Measurements from ENCODE around the gene ALKBH3. TPM values are rescaled to one million over a fixed set of nuclear protein-coding genes. Genes with fewer than 3 reads are reported as not detected.

ALKBH3 gene
- total RNA-seq, 1 donor from 2014 or later, result 26.2 TPM

DNA sequence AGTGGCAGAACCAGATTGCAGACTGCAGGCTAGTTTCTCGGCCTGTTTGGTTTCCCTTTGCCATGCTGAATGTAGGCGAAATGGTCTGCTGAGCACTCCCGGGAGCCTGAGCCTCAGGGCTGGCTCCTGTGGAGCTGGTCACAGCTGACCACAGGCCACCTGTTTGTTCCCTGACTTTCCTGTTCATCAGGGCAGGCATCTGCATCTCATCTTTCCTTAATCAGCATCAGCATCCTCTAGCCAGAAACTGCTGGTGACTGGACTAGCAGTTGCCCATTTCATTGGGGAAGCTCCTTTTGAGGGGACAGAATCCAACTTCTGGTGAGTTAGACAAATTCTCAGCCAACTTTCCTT is 41.6 kb downstream of the ALKBH3 start:
- DNase-seq (ENCODE audit: low read depth in 2 of 2), result no peak

- DNase-seq (ENCODE audit: low read depth in 2 of 2), result peak in 1 of 2 donors; percentile 17
Observed at GRCh38 chr11:43922744-43923405, 42.2 kb downstream of the ALKBH3 start.

- DNase-seq (ENCODE audit: low read depth in 2 of 2), result peak; percentile 48 to 89
Observed at GRCh38 chr11:43923406-43924111, 42.9 kb downstream of the ALKBH3 start.

- DNase-seq (ENCODE audit: low read depth in 2 of 2), result no peak
Observed at GRCh38 chr11:43924112-43924855, 43.7 kb downstream of the ALKBH3 start.

DNA sequence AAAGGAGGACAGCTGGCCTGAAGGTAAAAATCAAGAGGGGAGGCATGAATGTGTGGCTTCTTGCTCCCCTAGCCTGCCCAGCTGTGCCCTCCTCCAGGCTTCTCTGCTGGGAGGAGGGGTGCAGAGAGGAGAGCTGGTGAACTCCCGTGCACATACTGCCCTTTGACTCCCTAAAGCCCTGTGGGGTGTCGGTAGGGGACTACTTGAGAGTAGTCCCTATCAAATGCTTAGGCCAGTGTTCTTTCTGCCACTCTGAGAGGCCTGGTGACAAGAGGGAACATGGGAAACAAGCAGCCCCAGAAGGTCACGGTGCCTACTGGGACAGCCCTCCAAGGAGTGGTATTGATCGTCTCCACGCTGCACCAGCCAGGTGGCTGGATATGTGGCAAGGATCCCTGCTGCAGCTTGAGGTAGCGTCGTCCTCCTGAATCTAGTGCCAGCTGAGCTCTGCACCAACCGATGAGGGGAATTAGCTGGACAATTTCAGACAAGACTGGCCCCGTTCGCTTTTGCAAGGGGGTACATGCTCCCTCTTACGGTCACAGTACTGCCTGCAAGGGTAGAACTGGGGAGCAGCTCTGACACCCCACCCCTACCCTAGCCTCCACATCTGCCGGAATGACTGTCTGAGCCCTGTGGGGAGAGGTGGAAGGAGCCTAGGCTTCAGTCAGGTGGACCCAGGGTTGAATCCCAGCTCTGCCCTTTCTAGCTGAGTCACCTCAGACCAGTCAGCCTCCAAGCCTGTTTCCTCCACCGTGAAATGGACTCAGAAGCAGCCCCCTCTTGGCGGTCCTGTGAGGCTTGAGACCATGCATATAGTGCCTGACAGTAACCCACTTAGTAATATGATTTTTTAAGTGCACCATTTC is 44.7 kb downstream of the ALKBH3 start:
- DNase-seq (ENCODE audit: low read depth in 2 of 2), result peak in 1 of 2 donors; percentile 60

- DNase-seq (ENCODE audit: low read depth in 2 of 2), result peak; percentile 59 to 77
Observed at GRCh38 chr11:43925932-43926505, 45.4 kb downstream of the ALKBH3 start.

DNA sequence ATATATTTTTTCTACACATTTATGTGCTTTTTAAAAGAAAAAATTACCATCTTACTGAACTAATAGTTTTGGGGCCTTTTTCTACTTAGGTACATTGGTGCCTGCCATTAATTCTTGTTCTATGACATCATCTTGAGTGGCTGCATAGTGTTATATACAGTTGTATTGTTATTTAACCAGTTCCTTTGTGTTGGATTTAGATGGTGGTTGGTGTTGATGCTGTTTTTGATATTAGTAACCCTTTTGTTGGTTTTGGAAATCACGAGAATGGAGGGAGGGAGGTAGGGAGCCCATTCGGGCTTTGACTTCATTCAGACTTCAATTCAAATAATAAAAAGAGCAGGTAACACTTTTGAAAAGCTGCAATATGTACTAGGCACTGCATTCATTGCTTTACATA is 46.4 kb downstream of the ALKBH3 start:
- no peak for DNase-seq (ENCODE audit: low read depth in 2 of 2)

- no peak for DNase-seq (ENCODE audit: low read depth in 2 of 2)
Observed at GRCh38 chr11:43927925-43928707, 47.5 kb downstream of the ALKBH3 start.

DNA sequence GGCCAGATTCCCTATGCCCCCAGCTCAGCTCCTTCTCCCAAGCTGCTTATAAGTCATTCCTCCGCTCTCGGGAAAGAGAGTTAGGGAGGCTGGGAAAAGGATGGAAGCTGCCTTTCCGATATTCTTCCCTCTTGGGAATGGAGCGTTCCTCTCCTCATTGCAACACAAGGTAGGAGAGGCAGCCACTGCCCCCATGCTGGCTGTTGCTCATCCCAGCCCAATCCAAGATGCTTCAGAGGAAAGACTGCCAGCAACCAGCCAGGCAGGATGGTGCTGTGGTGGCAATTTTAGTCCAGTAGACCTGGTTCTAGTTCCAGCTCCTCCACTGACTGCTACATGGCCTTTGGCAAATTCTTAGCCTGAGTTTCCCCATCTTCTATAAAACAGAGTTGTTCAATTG is 48.1 kb downstream of the ALKBH3 start:
- DNase-seq (ENCODE audit: low read depth in 2 of 2), result no peak

- DNase-seq (ENCODE audit: low read depth in 2 of 2), result peak; percentile 45 to 87
Observed at GRCh38 chr11:43930868-43931716, 50.5 kb downstream of the ALKBH3 start.

DNA sequence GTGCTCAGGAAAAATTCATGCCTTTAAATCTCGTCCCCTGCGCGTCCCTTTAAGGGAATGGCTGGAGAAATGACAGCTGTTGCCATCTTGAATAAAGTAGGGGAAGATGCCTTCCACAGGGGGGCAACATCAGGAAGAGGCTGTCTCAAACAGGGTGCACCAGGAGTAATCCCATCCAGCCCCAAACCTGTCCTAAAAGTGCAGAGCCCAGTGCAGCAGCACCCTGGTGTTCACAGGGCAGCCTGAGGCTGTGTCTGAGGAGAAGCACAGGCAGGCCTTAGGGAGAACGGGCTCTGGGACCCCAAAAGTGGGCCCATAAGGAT is 51.0 kb downstream of the ALKBH3 start:
- no peak for DNase-seq (ENCODE audit: low read depth in 2 of 2)

DNA sequence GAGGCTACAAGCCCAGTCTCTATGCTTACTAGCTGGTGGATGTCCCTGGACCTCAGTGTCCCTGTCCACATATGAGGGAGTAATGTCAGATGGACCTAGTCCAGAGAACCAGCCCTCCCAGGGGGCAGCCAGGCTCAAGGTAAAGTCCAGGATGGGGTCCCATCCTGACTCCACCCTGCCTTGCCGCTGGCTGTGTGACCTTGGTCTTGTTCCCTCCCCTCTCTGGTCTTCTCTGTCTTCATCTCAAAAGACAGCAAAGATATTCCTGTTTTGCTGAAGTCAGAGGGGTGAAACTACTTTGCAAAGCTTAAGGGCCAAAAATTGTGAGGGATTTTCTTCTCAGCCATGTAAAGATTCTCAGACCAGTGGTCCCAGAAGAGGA is 52.6 kb downstream of the ALKBH3 start:
- no peak for DNase-seq (ENCODE audit: low read depth in 2 of 2)

DNA sequence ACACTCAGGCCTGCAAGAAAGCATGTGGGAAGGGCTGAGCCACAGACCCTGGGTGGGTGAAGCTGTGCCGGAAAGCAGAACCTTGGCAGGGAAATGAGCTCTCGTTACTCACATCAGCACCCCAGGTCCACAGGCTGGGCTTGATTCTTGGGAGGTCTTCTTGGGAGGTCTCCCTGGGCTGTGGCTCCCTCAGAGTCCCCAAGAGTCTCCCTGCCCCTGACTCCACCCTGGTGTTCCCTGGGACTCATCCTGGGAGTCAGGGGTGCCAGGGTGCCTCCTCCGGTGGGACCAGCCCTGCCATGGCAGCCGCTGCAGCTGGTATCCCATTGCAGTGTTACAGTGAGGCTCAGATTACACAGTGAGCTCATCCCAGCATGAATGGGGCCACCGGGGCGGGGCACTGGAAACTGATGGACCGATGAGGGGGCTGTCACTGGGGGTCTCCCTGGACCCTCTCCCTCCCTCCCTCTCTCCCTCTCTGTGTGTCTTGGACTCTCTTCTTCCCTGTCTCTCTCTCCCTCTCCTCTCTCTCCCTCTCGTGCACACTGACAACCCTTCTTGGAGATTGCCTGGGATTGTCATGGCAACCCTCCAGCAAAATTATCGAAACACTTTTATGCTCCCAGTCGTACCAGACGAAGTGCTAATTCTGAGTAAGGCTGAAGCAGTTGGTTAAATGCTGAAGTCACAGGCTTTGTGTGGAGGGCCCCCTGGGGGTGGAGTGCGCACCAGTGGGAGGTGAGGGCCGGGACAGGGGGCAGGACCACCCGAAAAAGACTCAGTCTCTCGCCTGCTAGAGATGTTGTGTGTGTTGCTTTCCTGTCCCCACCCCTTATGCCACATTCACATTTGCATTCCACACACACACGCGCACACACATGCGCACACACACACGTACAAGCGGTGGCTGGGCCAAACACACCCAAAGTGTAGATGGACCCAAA is 53.2 kb downstream of the ALKBH3 start:
- no peak for DNase-seq (ENCODE audit: low read depth in 2 of 2)

DNA sequence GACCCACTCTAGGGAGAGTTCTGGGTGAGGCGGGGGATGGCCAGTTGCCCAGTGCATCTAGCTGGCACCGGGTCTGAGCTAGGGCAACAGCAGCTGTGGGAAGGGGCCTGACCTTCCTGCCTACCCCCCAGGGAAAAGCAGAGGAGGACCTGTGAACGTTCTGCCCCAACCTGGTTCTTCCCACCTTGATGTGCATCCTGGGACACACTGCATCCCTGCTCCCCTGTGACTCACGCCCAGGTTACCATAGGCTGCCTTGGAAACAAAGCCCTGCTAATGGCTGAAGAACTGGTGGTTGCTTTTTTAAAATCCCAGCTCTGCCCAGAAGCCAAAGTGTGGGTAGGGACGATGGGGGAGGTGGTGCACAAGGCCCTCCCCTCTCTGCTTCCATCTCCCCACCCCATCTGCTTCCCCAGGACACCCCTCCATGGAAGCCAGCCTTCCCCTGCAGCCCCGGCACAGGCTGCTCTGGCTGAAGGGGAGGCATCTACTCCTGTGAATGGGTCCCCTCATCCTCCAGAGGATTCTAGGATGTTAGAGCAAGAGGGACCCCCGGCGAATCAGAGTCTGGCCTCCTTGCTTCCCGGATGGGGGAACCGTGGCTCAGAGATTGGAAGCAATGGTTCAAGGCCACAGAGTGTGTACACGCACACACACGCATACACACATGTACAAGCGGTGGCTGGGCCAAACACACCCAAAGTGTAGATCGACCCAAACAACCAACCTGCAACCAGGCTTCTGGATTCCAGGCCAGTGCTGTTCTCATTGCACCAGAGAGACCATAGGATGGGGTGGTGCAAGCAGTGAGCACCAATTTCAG is 54.2 kb downstream of the ALKBH3 start:
- no peak for DNase-seq (ENCODE audit: low read depth in 2 of 2)

- DNase-seq (ENCODE audit: low read depth in 2 of 2), result no peak
Observed at GRCh38 chr11:43935424-43935979, 54.9 kb downstream of the ALKBH3 start.

DNA sequence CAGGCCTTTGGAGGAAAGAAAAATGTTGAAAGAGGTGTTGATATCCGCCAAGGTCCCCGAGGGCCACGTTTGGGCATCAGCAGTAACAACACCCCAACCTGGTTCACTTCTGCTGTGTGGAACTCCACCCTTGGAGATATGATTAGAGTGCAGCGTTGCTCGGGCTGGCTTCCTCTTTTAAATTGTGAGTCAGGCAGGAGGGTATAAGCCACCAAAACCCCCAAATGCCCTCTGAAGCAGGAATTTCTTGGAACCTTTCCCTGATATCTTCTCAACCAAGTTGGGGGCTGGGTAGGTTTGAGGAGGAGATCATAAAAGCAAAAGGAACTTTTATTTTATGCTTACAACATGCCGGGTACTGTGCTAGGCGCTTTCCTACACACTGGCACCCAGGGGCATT is 55.4 kb downstream of the ALKBH3 start:
- peak in 1 of 2 donors; percentile 49 for DNase-seq (ENCODE audit: low read depth in 2 of 2)
